ENCODE results near the gene LARGE1.
A peak's percentile ranks its signal among the peaks of the same experiment; 100 is the strongest.
"Not testable (repeated sequence)": the region's sequence is repeated elsewhere in the genome, so short reads cannot be mapped to it uniquely, and the experiment has no call there.

Gene LARGE1

GRCh38 chr22:33380789-33381530 is 539.3 kb downstream of the LARGE1 start:
- no peak for TF ChIP-seq CTCF (conservative IDR thresholded peaks at IDR 0.05; ENCODE audit: low read length)
- no peak overlapping the region for H3K4me3 ChIP-seq (ENCODE audit: low read length)
- peak; percentile 92 for DNase-seq (ENCODE audit: low read depth)

- H3K4me3 ChIP-seq (ENCODE audit: low read length) = no peak overlapping the region
- DNase-seq (ENCODE audit: low read depth) = no peak
- no peak for TF ChIP-seq CTCF (conservative IDR thresholded peaks at IDR 0.05; ENCODE audit: low read length)
Measured at GRCh38 chr22:33379836-33380235, 540.4 kb downstream of the LARGE1 start.

- DNase-seq (ENCODE audit: low read depth) = no peak
- H3K4me3 ChIP-seq (ENCODE audit: low read length) = no peak overlapping the region
- TF ChIP-seq CTCF (conservative IDR thresholded peaks at IDR 0.05; ENCODE audit: low read length) = no peak
Measured at GRCh38 chr22:33372875-33373274, 547.4 kb downstream of the LARGE1 start.

GRCh38 chr22:33363256-33363655 is 557.0 kb downstream of the LARGE1 start:
- not testable (repeated sequence) for DNase-seq (ENCODE audit: low read depth); H3K4me3 ChIP-seq (ENCODE audit: low read length)

GRCh38 chr22:33362702-33363101 is 557.6 kb downstream of the LARGE1 start:
- no peak for TF ChIP-seq CTCF (conservative IDR thresholded peaks at IDR 0.05; ENCODE audit: low read length)
- no peak overlapping the region for H3K4me3 ChIP-seq (ENCODE audit: low read length)
- DNase-seq (ENCODE audit: low read depth) = no peak

- H3K4me3 ChIP-seq (ENCODE audit: low read length) = no peak overlapping the region
- DNase-seq (ENCODE audit: low read depth) = peak; percentile 3
- no peak for TF ChIP-seq CTCF (conservative IDR thresholded peaks at IDR 0.05; ENCODE audit: low read length)
Measured at GRCh38 chr22:33361581-33361980, 558.7 kb downstream of the LARGE1 start.

- no peak overlapping the region for H3K4me3 ChIP-seq (ENCODE audit: low read length)
- DNase-seq (ENCODE audit: low read depth) = no peak
- TF ChIP-seq CTCF (conservative IDR thresholded peaks at IDR 0.05; ENCODE audit: low read length) = no peak
Measured at GRCh38 chr22:33357981-33358399, 562.3 kb downstream of the LARGE1 start.
